Endothelial cell of umbilical vein (primary cell): ENCODE results near the gene CCSER1.
"Not testable (repeated sequence)": the region's sequence is repeated elsewhere in the genome, so short reads cannot be mapped to it uniquely, and the experiment has no call there.

ENCODE experiments used
- EZH2 ChIP-seq: IDR thresholded peaks from 2 replicates; pipeline ENCODE4 v1.6.1; 2012; ENCODE audit warnings: borderline replicate concordance, low read depth, mild to moderate bottlenecking, moderate library complexity, low read length, inconsistent platforms; ENCODE audit not compliant: severe bottlenecking
- GATA2 ChIP-seq: IDR thresholded peaks from 2 replicates; pipeline ENCODE4 v1.7.0; 2011; ENCODE audit warnings: low read depth, mild to moderate bottlenecking, moderate library complexity, mixed read lengths, low read length; ENCODE audit not compliant: insufficient read length, insufficient read depth
- POLR2A ChIP-seq: IDR thresholded peaks from 2 replicates; pipeline ENCODE4 v1.6.1; 2012; ENCODE audit warnings: low read depth, mild to moderate bottlenecking, control low read depth, low read length
- TF ChIP-seq, protein P1 (sequence below), 2 donors: IDR thresholded peaks; 1 replicate in 1 of 2; 2 replicates in 1 of 2; pipeline ENCODE4 v1.5.1; 2011; ENCODE audit warnings: low read length in 2 of 2, mild to moderate bottlenecking in 2 of 2, moderate library complexity in 2 of 2, control low read depth in 1 of 2, inconsistent platforms in 1 of 2, low read depth in 1 of 2; ENCODE audit not compliant: insufficient read depth in 1 of 2; ENCODE audit errors: extremely low read depth in 1 of 2

- not testable (repeated sequence) for TF ChIP-seq POLR2A, GATA2, EZH2
- TF ChIP-seq, protein P1, sequence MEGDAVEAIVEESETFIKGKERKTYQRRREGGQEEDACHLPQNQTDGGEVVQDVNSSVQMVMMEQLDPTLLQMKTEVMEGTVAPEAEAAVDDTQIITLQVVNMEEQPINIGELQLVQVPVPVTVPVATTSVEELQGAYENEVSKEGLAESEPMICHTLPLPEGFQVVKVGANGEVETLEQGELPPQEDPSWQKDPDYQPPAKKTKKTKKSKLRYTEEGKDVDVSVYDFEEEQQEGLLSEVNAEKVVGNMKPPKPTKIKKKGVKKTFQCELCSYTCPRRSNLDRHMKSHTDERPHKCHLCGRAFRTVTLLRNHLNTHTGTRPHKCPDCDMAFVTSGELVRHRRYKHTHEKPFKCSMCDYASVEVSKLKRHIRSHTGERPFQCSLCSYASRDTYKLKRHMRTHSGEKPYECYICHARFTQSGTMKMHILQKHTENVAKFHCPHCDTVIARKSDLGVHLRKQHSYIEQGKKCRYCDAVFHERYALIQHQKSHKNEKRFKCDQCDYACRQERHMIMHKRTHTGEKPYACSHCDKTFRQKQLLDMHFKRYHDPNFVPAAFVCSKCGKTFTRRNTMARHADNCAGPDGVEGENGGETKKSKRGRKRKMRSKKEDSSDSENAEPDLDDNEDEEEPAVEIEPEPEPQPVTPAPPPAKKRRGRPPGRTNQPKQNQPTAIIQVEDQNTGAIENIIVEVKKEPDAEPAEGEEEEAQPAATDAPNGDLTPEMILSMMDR (IDR thresholded peaks at IDR 0.05; ENCODE audit: extremely low read depth in 1 of 2, insufficient read depth in 1 of 2, low read depth in 1 of 2, low read length in 2 of 2), result not testable (repeated sequence)
These were observed 967.0 kb downstream of the CCSER1 start for GRCh38 chr4:91094220-91094619.
